Measurements from ENCODE around the gene PCDH9. TPM values are rescaled to one million over a fixed set of nuclear protein-coding genes. Genes with fewer than 3 reads are reported as not detected.

The PCDH9 gene
- total and polyA plus RNA-seq, 2 experiments from 2014 or later = 0.31 to 0.52 TPM

- TF ChIP-seq ZNF462 (CRISPR knock-in tag; IDR thresholded peaks at IDR 0.05) = no peak
- TF ChIP-seq CREB1 (CRISPR knock-in tag; IDR thresholded peaks at IDR 0.05; ENCODE audit: low read depth) = no peak
- TF ChIP-seq JUNB (IDR thresholded peaks at IDR 0.05; ENCODE audit: unreplicated experiment) = no peak
- TF ChIP-seq STAT1 (IDR thresholded peaks at IDR 0.05; ENCODE audit: unreplicated experiment) = no peak
- TF ChIP-seq EZH2phosphoT487 (IDR thresholded peaks at IDR 0.05; ENCODE audit: unreplicated experiment) = no peak
- TF ChIP-seq EZH2 (IDR thresholded peaks at IDR 0.05; ENCODE audit: low read depth, unreplicated experiment) = no peak
- no peak for TF ChIP-seq REST (IDR thresholded peaks at IDR 0.05; ENCODE audit: unreplicated experiment)
- TF ChIP-seq ZNF114 (CRISPR knock-in tag; IDR thresholded peaks at IDR 0.05) = no peak
- no peak for TF ChIP-seq ETS1 (IDR thresholded peaks at IDR 0.05)
Observed at GRCh38 chr13:67223024-67223423, 7.1 kb downstream of the PCDH9 start (continued).

Data from GM23338 (cell line).